Stimulated activated CD8-positive, alpha-beta memory T cell treated with anti-CD3 and anti-CD28 coated beads, Interleukin-2, amount 100 ng/mL, for 48 hours (primary cell): Measurements from ENCODE around the gene MBP.

ENCODE experiments used
- DNase-seq, 2 donors: peaks; one replicate each; pipeline ENCODE4 v3.0.0-alpha.2; 2020; ENCODE audit warnings: low read depth in 2 of 2

MBP gene

GRCh38 chr18:77114415-77115191, 18.0 kb downstream of the MBP start:
- no peak for DNase-seq

GRCh38 chr18:77114152-77114414, 18.5 kb downstream of the MBP start:
- DNase-seq: no peak

GRCh38 chr18:77113361-77114151, 19.0 kb downstream of the MBP start:
- DNase-seq: no peak

DNA sequence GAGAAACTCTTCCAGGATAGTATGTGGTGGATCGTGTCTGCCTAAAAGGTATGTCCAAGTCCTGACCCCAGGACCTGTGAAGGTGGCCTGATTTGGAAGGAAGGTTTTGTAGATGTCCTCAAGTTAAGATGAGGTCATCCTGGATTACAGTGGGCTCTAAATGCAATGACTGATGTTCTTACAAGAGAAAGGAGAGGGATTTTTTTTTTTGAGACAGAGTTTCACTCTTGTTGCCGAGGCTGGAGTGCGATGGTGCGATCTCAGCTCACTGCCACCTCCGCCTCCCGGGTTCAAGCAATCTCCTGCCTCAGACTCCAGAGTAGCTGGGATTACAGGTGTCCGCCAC, 19.9 kb downstream of the MBP start:
- no peak for DNase-seq

GRCh38 chr18:77111951-77112746, 20.4 kb downstream of the MBP start:
- DNase-seq: no peak

DNA sequence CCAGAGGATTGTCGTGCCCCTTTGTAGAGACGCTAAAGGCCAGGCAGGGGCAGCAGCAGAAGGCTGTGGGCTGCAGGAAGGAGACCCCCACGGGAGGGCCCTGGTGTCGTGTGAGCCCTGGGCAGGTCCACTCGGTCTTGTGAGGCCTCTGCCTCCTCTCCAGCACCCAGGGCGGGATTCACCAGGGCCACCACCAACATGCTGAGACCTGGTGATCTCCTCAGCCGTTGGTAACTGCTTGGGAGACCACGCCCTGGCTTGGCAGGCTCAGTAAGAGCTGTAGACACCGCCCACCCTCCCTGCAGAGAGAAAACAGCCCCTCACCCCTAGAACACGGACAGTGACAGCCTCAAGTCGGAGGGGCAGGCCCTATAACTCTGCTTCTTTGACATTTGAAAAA, 21.1 kb downstream of the MBP start:
- no peak for DNase-seq

DNA sequence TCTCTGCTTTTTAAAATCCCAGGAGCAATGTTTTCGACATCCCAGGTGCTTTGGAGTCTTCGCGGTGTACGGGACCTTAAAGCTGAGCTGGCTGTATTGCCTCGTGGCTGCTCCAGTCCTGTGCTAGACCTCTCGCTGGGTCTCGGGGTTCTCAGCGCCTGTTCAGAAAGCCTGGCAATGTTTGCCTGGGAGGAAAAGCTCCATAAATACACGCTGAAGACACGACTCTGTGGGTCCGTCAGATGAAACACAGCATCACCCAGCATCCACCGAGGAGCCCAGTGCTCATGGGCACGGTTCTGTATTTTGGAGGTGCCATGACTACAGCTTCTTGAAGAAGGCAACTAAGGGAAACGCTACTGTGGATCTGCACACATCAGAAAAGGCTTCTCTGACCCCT, 21.6 kb downstream of the MBP start:
- no peak for DNase-seq

DNA sequence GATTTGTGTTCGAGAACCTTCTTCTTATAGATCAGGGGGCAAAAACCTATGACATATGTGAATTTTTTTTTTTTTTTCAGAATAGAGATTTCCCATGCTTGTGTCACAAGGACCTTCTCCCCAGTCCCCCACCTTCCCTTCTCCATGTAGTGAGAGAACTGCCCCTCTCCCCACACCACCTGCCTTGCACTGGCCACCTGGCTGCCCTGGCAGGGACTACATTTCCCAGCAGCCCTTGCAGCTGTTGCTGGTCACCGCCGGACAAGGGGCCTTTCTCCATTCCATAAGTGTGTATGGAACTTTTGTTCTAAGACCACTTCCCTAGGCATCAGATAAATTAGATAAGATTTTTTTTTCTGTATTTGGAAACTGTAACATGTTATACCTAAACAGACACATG, 22.2 kb downstream of the MBP start:
- no peak for DNase-seq

DNA sequence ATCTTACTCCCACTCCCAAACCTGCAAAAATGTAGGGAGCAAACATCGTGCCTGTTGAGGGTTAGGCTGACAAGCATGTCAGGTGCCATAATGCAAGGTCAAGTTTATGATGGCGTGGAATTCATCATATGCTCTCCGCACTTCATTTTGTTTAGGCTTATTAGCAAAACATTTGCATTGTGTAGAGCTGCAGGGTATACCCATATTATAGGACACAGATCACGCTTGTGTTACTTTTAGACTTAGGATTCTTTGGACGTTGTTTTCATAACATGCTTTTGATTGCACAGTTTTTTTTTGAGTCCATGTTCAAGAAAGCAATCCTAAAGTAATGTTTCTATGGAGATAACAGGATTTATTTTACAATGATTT, 22.9 kb downstream of the MBP start:
- DNase-seq: no peak

DNA sequence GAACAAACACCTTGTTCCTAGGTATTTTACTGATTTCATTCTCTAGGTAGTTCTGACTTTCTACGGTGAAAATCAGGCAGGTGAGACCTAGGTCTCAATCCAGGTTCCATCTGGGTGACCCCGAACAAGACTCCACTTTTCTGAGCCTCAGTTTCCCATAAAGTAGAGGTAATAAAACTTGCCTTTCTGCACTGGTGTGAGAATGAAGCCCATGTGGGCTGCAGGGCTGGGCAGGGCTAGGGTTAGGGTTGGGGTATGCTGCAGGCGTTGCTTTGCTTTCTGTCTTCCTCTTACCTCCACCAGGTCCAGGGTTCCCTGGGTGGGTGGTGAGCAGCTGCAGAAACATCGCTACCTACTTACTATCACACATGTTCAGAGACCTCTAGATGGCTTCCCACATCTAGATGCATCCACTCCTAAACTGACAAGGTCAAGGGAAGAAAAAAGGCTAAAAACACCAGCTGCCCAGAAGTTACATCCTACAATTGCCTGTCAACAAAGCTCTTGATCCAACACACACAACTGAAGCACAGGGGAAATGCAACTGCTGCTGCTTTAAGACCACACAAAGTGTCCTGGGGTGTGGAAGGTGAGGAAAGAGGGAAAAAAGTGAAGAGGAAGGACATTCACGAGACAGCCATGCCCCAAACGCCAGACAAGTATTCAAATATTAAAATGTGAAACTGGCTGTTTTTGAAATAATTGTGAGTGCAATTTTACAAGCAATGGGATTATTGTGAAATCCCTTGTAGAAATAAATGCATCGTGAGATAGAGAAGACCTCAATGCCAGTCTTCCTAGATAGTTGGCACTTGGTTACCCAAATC, 23.5 kb downstream of the MBP start:
- no peak for DNase-seq

DNA sequence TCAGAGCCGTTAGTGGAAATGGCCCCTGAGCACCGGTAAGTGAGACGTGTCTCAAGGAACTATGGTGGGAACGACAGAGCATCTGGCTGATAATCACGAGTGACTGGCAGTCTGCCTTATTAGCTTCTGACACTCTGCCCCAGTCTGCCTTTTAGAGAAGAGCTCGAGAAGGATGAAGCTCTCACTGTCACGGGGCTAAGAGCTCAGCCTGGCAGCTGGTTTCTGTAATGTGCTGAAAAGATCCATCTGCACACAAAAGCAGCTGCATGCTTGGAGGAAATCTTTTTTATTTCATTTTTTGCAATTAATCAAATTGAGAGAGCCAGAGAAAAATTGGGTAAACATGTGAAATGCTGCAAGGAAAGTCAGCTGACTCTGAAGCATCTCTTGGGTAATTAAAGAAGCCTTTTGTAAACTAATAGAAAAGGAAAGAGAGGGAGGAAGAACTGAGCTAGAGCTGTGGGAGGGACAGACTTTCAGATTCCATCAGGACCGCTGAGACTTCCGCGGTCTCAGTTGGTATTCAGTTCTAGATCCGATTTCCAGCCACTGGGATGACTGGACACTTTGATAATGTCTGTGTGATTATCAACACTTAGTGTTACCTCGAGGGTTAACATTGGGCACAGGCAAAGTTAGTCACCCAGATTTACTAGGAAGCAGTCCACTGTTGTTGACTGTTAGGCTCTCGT, 24.4 kb downstream of the MBP start:
- DNase-seq: peak in 1 of 2 donors; percentile 23

DNA sequence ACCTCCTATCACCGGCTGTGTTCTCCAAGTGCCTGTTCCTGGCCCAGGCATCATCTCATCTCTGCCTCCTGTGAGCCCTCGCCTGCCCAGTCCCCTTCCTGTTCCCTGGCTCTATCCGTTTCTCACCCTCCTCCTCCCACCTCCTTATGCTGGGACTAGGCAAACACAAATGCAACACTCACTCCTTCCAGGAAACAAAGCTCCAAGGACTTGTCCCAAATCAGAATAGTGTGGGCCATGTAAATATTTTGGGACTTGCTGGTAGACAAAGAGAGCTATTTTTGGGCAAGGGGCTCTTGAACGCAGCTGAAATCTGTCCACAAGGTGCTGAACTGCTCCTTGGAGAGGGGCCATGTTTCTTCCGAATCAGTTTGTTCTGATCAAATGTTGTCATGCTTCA, 25.3 kb downstream of the MBP start:
- DNase-seq: no peak

DNA sequence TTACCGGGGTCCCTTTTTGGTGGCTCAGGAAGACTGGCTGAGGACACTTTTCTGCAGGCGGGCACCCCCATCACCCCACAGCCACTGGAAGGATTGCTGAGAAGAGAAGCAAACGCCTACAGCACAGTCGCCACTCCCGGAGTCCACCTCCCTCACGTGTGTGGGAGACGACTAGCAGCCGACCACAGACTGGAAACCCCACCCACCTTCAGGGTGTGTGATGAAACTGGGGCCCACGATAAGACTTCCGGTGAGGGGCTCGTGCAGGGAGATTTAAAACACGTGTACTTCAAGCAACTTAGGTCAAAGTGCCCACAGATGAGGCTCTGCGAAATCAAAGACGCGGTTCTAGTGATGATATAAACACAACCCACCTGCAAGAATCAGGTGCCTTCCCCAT, 26.3 kb downstream of the MBP start:
- peak in 1 of 2 donors; percentile 61 for DNase-seq

- no peak for DNase-seq
Observed at GRCh38 chr18:77105680-77106079, 26.9 kb downstream of the MBP start.

DNA sequence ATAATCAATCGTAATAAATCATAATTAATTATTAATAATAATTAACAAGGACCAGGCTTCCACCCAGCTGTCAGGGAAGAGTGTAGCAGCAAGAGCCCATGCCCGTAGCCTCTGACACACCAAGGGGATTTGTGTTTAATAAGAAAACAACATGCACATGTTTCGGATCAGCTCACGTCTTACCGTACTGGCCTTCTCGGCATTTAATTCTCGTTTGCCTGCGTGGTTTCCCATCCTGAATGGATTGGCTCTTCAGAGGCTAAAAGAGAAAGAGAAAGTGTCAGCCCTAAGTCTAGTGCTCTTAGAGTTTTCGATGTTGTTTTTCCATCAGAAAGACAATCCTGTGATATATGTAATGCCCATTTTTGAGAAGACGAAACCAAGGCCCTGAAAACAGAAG, 27.6 kb downstream of the MBP start:
- DNase-seq: no peak

- DNase-seq: no peak
Observed at GRCh38 chr18:77103991-77104531, 28.5 kb downstream of the MBP start.

DNA sequence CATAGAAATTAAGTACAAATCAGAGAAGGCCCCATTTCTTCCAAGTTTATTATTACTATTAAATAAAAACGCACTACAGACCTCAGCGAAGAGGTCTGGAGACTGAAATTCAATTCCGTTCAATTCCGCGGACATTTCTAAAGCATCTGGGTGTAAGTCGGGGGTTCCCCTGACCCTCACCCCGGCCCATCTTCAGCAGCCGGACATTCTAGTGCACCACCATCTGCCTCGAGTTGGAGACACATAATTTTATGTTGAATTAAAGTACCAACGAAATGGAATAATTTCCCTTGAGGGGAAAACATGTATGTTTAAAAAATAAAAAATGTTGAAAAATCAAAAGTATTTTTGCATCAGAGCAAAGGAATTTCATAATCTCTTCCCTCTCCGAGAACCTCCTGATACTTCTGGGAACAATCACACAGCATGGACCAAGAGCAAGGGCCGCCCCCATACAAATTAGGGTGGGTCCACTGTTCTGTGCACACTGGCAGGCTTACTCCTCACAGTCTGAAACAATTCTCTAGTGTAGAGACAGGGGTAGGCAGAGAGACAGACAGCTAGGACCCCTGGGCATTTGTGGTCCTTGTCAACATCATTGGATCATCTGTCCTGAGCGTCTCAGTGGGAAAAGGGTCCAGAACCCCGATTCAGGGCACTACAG, 29.3 kb downstream of the MBP start:
- no peak for DNase-seq

DNA sequence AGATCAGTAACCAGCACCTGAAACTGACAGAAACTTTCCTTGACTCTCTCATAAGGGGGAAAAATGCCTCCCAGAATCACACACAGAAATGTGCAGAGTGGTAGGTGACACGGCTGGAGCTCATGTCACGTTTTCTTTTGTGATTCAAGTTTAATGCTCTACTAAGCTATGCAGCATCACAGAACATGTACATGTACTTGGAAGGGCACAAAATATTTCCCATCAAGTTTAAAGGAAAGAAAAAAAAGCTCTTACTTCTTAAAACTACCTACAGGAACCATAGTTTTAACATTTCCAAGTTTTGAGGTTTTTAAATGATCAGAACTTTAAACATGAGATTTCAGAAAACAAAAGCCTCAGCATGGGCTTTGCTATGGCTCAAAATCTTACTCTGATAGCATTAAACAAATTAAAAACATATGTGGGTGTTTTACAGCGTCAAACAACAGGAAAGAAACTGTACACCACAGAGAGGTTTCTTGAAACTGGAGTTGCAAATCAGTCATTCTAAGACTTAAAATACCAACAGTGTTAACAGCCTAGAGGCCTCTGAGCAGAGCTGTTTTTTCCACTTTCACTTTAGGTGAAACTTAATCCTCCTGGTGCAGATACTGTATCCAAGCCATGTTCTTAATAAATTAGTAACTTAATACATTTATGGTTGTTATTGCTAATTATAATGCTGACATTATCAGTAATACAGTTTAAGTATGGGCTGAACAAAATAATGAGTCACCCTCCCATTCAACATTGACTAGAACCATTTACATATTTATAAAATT, 30.1 kb downstream of the MBP start:
- DNase-seq: no peak

GRCh38 chr18:77101410-77102258, 30.9 kb downstream of the MBP start:
- peak; percentile 53 to 56 for DNase-seq
